Measurements from ENCODE around the gene CCDC88B. TPM values are rescaled to one million over a fixed set of nuclear protein-coding genes. Genes with fewer than 3 reads are reported as not detected.
A peak's percentile ranks its signal among the peaks of the same experiment; 100 is the strongest.

Gene CCDC88B
- total RNA-seq, 1 experiment from 2014 or later: 17.1 TPM

DNA sequence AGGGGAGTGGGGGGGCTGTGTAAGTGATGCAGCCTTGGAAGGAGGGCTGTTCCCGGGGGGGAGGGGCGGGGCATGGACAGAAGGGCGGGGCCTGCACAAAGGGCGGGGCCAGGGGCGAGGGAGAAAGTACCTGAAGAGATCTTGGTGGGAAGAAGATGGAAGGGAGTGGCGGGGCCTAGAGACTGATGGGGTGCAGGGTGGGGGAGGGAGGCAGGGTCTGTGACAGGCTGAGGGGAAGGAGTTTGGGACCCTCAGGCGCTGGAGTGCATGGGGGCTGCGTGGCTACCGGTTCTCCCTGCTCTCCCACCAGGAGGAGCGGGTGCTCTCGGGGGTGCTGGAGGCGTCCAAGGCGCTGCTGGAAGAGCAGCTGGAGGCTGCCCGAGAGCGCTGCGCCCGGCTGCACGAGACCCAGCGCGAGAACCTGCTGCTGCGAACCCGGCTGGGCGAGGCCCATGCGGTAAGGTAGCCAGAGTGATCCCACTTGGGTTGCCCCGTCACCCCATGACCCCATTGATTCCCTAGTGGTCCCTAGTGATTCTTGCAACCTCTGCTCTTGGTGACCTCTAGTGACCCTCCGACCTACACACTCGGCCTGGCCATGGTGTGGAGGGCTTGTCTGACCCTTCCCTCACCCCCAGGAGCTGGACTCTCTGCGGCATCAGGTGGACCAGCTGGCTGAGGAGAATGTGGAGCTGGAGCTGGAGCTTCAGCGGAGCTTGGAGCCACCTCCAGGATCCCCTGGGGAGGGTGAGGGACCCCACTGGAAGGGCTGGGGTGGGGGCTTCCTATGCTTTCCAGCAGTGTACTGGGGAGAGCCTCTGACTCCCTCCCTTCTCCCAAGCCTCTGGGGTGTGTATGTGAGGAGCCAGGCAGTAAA is 3.1 kb downstream of the CCDC88B start:
- POLR2A ChIA-PET: interaction anchor here (0.6 to 0.9 kb wide), 2 partner anchors 14 to 25 kb away, joined by 3 to 7 read pairs; partner anchors contain the start of genes PRDX5 and TRMT112
- no TSS peak for BruUV-seq (replicated peaks)
- TF ChIP-seq REST (IDR thresholded peaks at IDR 0.05; ENCODE audit: insufficient read depth in 1 of 2, low read depth in 2 of 2, low read length in 1 of 2) (no peak), POLR2AphosphoS5 (IDR thresholded peaks at IDR 0.05; ENCODE audit: low read depth, low read length) (0 out of 2 replicates have a peak, but pooled peaks have one; percentile 5)
- CTCF ChIA-PET: interaction anchor here (0.6 to 2.3 kb wide), 6 partner anchors 10 to 409 kb away, joined by 3 to 33 read pairs (median 11); partner anchors contain the start of genes PRDX5 and TRMT112
- peak overlapping the region; percentile 38 to 60; a peak in 3 of 4 replicates for H3K4me3 ChIP-seq (ENCODE audit: low read depth in 2 of 2, low read length in 2 of 2)
- intact Hi-C loops (cut with micrococcal nuclease; ENCODE audit: unreplicated experiment): no loop called here
- H3K4me1 ChIP-seq (ENCODE audit: control insufficient read depth, insufficient read depth, low read length): peaks cover 24% of the 10 kb centered on the region
- no peak for DNase-seq (ENCODE audit: low read depth, low spot score)
- H3K36me3 ChIP-seq (ENCODE audit: control insufficient read depth, insufficient read depth, low read length): no peaks in the 10 kb centered on the region
- no peaks in the 10 kb centered on the region for H3K9me3 ChIP-seq (ENCODE audit: control insufficient read depth, insufficient read depth, low read depth, low read length)
- peak overlapping the region; percentile 67 for H3K27ac ChIP-seq (ENCODE audit: low read length)
- H3K27me3 ChIP-seq (ENCODE audit: control insufficient read depth, insufficient read depth, low read length): no peaks in the 10 kb centered on the region
- in situ Hi-C loops (cut with HindIII; ENCODE audit: low pct_unique_long_range_greater_than_20kb, low sequenced_read_pairs): no loop called here
- ATAC-seq: peak; percentile 45

DNA sequence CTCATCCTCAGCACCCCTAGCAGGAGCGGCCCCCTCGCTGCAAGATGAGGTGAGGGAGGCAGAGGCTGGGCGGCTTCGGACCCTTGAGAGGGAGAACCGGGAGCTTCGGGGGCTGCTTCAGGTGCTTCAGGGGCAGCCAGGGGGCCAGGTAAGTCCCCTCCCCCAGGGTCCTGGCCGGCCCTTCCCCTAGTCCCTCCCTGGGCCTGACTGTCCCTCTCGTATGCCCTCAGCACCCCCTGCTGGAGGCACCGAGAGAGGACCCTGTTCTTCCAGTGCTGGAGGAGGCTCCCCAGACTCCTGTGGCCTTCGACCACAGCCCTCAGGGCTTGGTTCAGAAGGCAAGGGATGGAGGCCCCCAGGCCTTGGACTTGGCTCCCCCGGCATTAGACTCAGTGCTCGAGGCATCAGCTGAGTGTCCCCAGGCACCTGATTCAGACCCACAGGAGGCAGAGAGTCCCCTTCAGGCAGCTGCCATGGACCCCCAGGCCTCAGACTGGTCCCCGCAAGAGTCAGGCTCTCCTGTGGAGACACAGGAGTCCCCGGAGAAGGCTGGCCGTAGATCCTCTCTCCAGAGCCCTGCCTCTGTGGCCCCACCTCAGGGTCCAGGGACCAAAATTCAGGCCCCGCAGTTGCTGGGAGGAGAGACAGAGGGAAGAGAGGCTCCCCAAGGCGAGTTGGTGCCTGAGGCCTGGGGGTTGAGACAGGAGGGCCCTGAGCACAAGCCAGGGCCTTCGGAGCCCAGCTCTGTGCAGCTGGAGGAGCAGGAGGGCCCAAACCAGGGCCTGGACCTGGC is 4.0 kb downstream of the CCDC88B start:
- H3K27me3 ChIP-seq (ENCODE audit: control insufficient read depth, insufficient read depth, low read length): no peaks in the 10 kb centered on the region
- CTCF ChIA-PET: interaction anchor here (1.1 to 2.4 kb wide), 4 partner anchors 11 to 27 kb away, joined by 3 to 15 read pairs (median 8); partner anchors contain the start of genes PRDX5 and TRMT112
- in situ Hi-C loops (cut with HindIII; ENCODE audit: low pct_unique_long_range_greater_than_20kb, low sequenced_read_pairs): no loop called here
- ATAC-seq (no peak), DNase-seq (ENCODE audit: low read depth, low spot score) (no peak)
- H3K9me3 ChIP-seq (ENCODE audit: control insufficient read depth, insufficient read depth, low read depth, low read length): no peaks in the 10 kb centered on the region
- H3K4me3 ChIP-seq (ENCODE audit: low read depth in 2 of 2, low read length in 2 of 2): peak overlapping the region in 1 of 2 experiments; percentile 60; a peak in 1 of 4 replicates
- POLR2A ChIA-PET: no interaction called here
- H3K4me1 ChIP-seq (ENCODE audit: control insufficient read depth, insufficient read depth, low read length): peaks cover 33% of the 10 kb centered on the region
- no peaks in the 10 kb centered on the region for H3K36me3 ChIP-seq (ENCODE audit: control insufficient read depth, insufficient read depth, low read length)
- H3K27ac ChIP-seq (ENCODE audit: low read length): peak overlapping the region; percentile 67
- intact Hi-C loops (cut with micrococcal nuclease; ENCODE audit: unreplicated experiment): no loop called here
- TF ChIP-seq, protein P1, sequence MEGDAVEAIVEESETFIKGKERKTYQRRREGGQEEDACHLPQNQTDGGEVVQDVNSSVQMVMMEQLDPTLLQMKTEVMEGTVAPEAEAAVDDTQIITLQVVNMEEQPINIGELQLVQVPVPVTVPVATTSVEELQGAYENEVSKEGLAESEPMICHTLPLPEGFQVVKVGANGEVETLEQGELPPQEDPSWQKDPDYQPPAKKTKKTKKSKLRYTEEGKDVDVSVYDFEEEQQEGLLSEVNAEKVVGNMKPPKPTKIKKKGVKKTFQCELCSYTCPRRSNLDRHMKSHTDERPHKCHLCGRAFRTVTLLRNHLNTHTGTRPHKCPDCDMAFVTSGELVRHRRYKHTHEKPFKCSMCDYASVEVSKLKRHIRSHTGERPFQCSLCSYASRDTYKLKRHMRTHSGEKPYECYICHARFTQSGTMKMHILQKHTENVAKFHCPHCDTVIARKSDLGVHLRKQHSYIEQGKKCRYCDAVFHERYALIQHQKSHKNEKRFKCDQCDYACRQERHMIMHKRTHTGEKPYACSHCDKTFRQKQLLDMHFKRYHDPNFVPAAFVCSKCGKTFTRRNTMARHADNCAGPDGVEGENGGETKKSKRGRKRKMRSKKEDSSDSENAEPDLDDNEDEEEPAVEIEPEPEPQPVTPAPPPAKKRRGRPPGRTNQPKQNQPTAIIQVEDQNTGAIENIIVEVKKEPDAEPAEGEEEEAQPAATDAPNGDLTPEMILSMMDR (IDR thresholded peaks at IDR 0.05): no peak; the same call in 1 of the 2 replicates
- TF ChIP-seq POLR2AphosphoS5 (IDR thresholded peaks at IDR 0.05; ENCODE audit: low read depth, low read length) (no peak), REST (IDR thresholded peaks at IDR 0.05; ENCODE audit: insufficient read depth in 1 of 2, low read depth in 2 of 2, low read length in 1 of 2) (no peak), SIN3A (IDR thresholded peaks at IDR 0.05; ENCODE audit: borderline replicate concordance, insufficient read depth, low read depth, low read length) (no peak), TCF7L2 (IDR thresholded peaks at IDR 0.05; ENCODE audit: low read depth, low read length) (no peak)
- no TSS peak for BruUV-seq (replicated peaks)

All from Panc1 (cell line).